Upper lobe of left lung (tissue), 4 donors: ENCODE measurements around the gene ACACA.

Experiments used
- POLR2A ChIP-seq, 4 donors: fragments of 450-650 bp; IDR thresholded peaks; one replicate each; pipeline ENCODE4 v1.5.1; 2016 to 2017; ENCODE audit warnings: antibody characterized with exemption in 4 of 4, mild to moderate bottlenecking in 2 of 4
- TF ChIP-seq, protein P1 (sequence below), 6 experiments: fragments of 450-650 bp in 4 of 6; fragments of 200-600 bp in 2 of 6; sonication (generic) in 2 of 6; IDR thresholded peaks; one replicate each; pipeline ENCODE4 v1.5.1; 2016 to 2019; ENCODE audit warnings: antibody characterized with exemption in 6 of 6

DNA sequence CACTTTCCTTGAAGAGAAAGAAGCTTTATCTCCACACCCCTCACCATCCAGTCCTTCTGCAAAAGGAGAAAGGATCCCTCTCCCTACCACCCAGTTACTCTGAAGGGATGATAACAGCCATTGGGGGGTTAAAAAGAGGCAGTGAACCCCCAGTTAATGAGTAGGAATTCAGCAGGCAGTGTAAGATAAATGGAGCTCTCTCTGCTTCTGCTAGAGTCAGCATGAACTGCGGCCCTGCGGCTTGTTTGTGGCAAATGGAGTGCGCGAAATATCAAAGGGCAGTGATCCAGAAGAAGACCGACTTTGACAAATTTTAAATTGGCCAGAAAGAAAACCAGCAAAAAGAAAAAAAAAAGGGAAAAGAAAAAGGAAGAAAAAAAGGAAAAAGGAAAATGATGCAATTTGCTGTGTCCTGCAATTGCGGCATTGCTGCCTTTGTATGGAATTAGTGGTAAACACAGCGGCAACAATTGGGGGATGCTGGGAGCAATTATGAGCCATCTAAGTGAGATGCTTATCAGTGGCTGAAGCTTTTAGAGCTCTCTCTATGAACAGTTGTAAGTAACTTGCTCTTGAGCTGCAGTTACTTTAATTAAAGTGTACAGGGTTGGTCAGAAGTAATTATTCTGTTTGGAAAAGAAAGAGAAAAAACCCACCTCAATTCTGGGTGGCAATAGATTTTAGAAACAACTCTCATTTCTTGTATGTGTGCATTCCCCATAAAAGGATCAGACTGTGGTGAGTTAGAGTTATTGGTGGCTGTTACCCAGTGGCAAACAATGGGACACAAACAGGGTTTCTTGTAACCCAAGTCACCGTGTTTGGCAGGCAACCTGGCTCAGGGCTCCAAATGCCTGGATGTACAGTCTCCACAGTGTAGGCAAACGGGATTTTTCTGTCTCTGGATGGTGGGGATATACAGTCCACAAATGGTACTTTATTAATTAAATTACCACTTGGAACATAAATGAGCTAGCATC is 296.6 kb downstream of the ACACA start:
- TF ChIP-seq POLR2A (IDR thresholded peaks at IDR 0.05), result no peak
- TF ChIP-seq, protein P1, sequence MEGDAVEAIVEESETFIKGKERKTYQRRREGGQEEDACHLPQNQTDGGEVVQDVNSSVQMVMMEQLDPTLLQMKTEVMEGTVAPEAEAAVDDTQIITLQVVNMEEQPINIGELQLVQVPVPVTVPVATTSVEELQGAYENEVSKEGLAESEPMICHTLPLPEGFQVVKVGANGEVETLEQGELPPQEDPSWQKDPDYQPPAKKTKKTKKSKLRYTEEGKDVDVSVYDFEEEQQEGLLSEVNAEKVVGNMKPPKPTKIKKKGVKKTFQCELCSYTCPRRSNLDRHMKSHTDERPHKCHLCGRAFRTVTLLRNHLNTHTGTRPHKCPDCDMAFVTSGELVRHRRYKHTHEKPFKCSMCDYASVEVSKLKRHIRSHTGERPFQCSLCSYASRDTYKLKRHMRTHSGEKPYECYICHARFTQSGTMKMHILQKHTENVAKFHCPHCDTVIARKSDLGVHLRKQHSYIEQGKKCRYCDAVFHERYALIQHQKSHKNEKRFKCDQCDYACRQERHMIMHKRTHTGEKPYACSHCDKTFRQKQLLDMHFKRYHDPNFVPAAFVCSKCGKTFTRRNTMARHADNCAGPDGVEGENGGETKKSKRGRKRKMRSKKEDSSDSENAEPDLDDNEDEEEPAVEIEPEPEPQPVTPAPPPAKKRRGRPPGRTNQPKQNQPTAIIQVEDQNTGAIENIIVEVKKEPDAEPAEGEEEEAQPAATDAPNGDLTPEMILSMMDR (IDR thresholded peaks at IDR 0.05), result no peak
